ENCODE results near the gene PRLH. TPM values are rescaled to one million over a fixed set of nuclear protein-coding genes. Genes with fewer than 3 reads are reported as not detected.

Gene PRLH
- total RNA-seq, 1 donor: not detected

- H3K4me1 ChIP-seq (ENCODE audit: insufficient read depth, low read length): peaks cover 4% of the 10 kb centered on the region
- H2AFZ ChIP-seq (ENCODE audit: low read length): peak overlapping the region; percentile 69
- peak; percentile 67 for TF ChIP-seq CTCF (IDR thresholded peaks at IDR 0.05; ENCODE audit: extremely low read depth, low read depth, low read length)
- peak overlapping the region; percentile 57 for H3K4me3 ChIP-seq (ENCODE audit: insufficient read depth, low read length)
- peaks cover 13% of the 10 kb centered on the region for H3K27me3 ChIP-seq (ENCODE audit: insufficient read depth, low read length)
- H3K79me2 ChIP-seq (ENCODE audit: insufficient read depth, low read length): no peaks in the 10 kb centered on the region
- H3K36me3 ChIP-seq (ENCODE audit: insufficient read depth, low read length): no peaks in the 10 kb centered on the region
- no peaks in the 10 kb centered on the region for H4K20me1 ChIP-seq (ENCODE audit: insufficient read depth, low read length)
- DNase-seq (ENCODE audit: insufficient read length, low spot score, missing footprints): peak; percentile 91
- no peak overlapping the region for H3K27ac ChIP-seq (ENCODE audit: low read depth, low read length)
- peak overlapping the region; percentile 80 for H3K4me2 ChIP-seq (ENCODE audit: insufficient read depth, low read length)
- no peaks in the 10 kb centered on the region for H3K9me3 ChIP-seq (ENCODE audit: low read depth, low read length)
These were observed 15.7 kb downstream of the PRLH start for GRCh38 chr2:237581751-237582746.

GRCh38 chr2:237583385-237584295, 17.3 kb downstream of the PRLH start:
- TF ChIP-seq CTCF (IDR thresholded peaks at IDR 0.05; ENCODE audit: extremely low read depth, low read depth, low read length): no peak

GRCh38 chr2:237585590-237586221, 19.3 kb downstream of the PRLH start:
- Histone ChIP-seq H3K4me3 (ENCODE audit: insufficient read depth, low read length) (no peak overlapping the region), H3K36me3 (ENCODE audit: insufficient read depth, low read length) (no peaks in the 10 kb centered on the region), H3K4me1 (ENCODE audit: insufficient read depth, low read length) (peaks cover 10% of the 10 kb centered on the region), H3K9me3 (ENCODE audit: low read depth, low read length) (no peaks in the 10 kb centered on the region), H3K79me2 (ENCODE audit: insufficient read depth, low read length) (no peaks in the 10 kb centered on the region), H3K4me2 (ENCODE audit: insufficient read depth, low read length) (no peak overlapping the region), H2AFZ (ENCODE audit: low read length) (no peak overlapping the region), H4K20me1 (ENCODE audit: insufficient read depth, low read length) (no peaks in the 10 kb centered on the region), H3K27me3 (ENCODE audit: insufficient read depth, low read length) (peaks cover 10% of the 10 kb centered on the region), H3K27ac (ENCODE audit: low read depth, low read length) (no peak overlapping the region)
- no peak for TF ChIP-seq CTCF (IDR thresholded peaks at IDR 0.05; ENCODE audit: extremely low read depth, low read depth, low read length)
- DNase-seq (ENCODE audit: insufficient read length, low spot score, missing footprints): peak; percentile 49

More at GRCh38 chr2:237583385-237584295, 17.3 kb downstream of the PRLH start:
- Histone ChIP-seq H3K27ac (ENCODE audit: low read depth, low read length) (no peak overlapping the region), H3K4me1 (ENCODE audit: insufficient read depth, low read length) (peaks cover 4% of the 10 kb centered on the region), H3K4me2 (ENCODE audit: insufficient read depth, low read length) (no peak overlapping the region), H3K36me3 (ENCODE audit: insufficient read depth, low read length) (no peaks in the 10 kb centered on the region), H4K20me1 (ENCODE audit: insufficient read depth, low read length) (no peaks in the 10 kb centered on the region), H3K27me3 (ENCODE audit: insufficient read depth, low read length) (peaks cover 21% of the 10 kb centered on the region), H3K4me3 (ENCODE audit: insufficient read depth, low read length) (no peak overlapping the region), H2AFZ (ENCODE audit: low read length) (no peak overlapping the region), H3K9me3 (ENCODE audit: low read depth, low read length) (no peaks in the 10 kb centered on the region), H3K79me2 (ENCODE audit: insufficient read depth, low read length) (no peaks in the 10 kb centered on the region)
- DNase-seq (ENCODE audit: insufficient read length, low spot score, missing footprints): peak; percentile 57

Data from osteoblast (primary cell).